ENCODE data around the gene ANGPTL3. TPM values are rescaled to one million over a fixed set of nuclear protein-coding genes. Genes with fewer than 3 reads are reported as not detected.
"Not testable (repeated sequence)": the region's sequence is repeated elsewhere in the genome, so short reads cannot be mapped to it uniquely, and the experiment has no call there.

ANGPTL3 gene
- total and polyA plus RNA-seq, 2 of the 4 experiments (the other 2 are of a cell fraction): not detected

- no peak for TF ChIP-seq CTCF (conservative IDR thresholded peaks at IDR 0.05; ENCODE audit: low read depth, low read length)
- no peak for TF ChIP-seq NFE2L2 (IDR thresholded peaks at IDR 0.05; ENCODE audit: low read depth, low read length)
Observed at GRCh38 chr1:62597281-62597680, at the start of gene ANGPTL3 (continued).

GRCh38 chr1:62561306-62561705 lies 36.0 kb upstream of the ANGPTL3 start:
- DNase-seq (no peak), ATAC-seq (ENCODE audit: low read depth) (no peak)
- Histone ChIP-seq H2BK120ac (ENCODE audit: low read depth, low read length) (no peak overlapping the region), H3K36me3 (ENCODE audit: control insufficient read depth, insufficient read depth, low read length) (peaks cover 3% of the 10 kb centered on the region), H2AK9ac (replicated peaks; ENCODE audit: low read depth, low read length, poor library complexity) (no peak overlapping the region), H3K9me3 (ENCODE audit: control insufficient read depth, insufficient read depth, low read length) (no peaks in the 10 kb centered on the region), H3K18ac (ENCODE audit: low read depth, low read length) (no peak overlapping the region), H4K8ac (ENCODE audit: low read depth in 2 of 2, low read length in 2 of 2) (no peak overlapping the region), H3K23ac (ENCODE audit: low read depth, low read length) (no peak overlapping the region), H3K79me1 (ENCODE audit: low read depth in 1 of 2, low read length in 2 of 2) (peaks cover 9 to 13% of the 10 kb centered on the region in 2 experiments), H2BK15ac (ENCODE audit: low read depth, low read length) (no peak overlapping the region), H4K5ac (ENCODE audit: low read depth, low read length) (no peak overlapping the region), H2AK5ac (ENCODE audit: low read depth, low read length) (no peak overlapping the region), H2BK5ac (ENCODE audit: low read depth, low read length, poor library complexity, severe bottlenecking) (no peak overlapping the region), H2AFZ (replicated peaks; ENCODE audit: low read length, poor library complexity) (no peak overlapping the region), H3K4me1 (ENCODE audit: control insufficient read depth, insufficient read depth, low read length) (no peaks in the 10 kb centered on the region), H4K20me1 (ENCODE audit: insufficient read depth, low read length) (no peaks in the 10 kb centered on the region), H3K9ac (ENCODE audit: low read depth, low read length) (no peak overlapping the region), H3K4ac (ENCODE audit: low read depth, low read length) (no peak overlapping the region), H3K9me1 (ENCODE audit: insufficient read depth, low read length) (peaks cover 6% of the 10 kb centered on the region), H3K4me3 (ENCODE audit: insufficient read depth, low read depth, low read length) (no peak overlapping the region), H3K27ac (ENCODE audit: insufficient read depth, low read length) (no peak overlapping the region), H3K14ac (replicated peaks; ENCODE audit: low read depth, low read length) (no peak overlapping the region), H3K27me3 (ENCODE audit: control insufficient read depth, insufficient read depth, low read length) (no peaks in the 10 kb centered on the region), H2BK20ac (ENCODE audit: low read depth, low read length) (no peak overlapping the region), H4K91ac (ENCODE audit: insufficient read depth, low read depth, low read length) (no peak overlapping the region), H3K4me2 (ENCODE audit: low read depth, low read length) (no peak overlapping the region), H3K56ac (ENCODE audit: extremely low read depth, insufficient read depth, low read length) (no peak overlapping the region)
- ChIA-PET CTCF (no interaction called here), POLR2A (ENCODE audit: unreplicated experiment) (no interaction called here)
- WGBS, 2 experiments (ENCODE audit: extremely low coverage in 2 of 2, insufficient read length in 1 of 2): no CpG with 5 or more reads among the region's 2 CpGs
- BruUV-seq (replicated peaks): no TSS peak
- no peak for TF ChIP-seq RAD21 (IDR thresholded peaks at IDR 0.05; ENCODE audit: low read length)
- no peak for TF ChIP-seq FOS (IDR thresholded peaks at IDR 0.05; ENCODE audit: low read depth, low read length)
- in situ Hi-C loops (cut with MboI; ENCODE audit: low sequenced_read_pairs) (no loop called here), dilution Hi-C loops (cut with HindIII; ENCODE audit: low sequenced_read_pairs, unreplicated experiment) (no loop called here), intact Hi-C loops (cut with micrococcal nuclease) (no loop called here)

GRCh38 chr1:62567182-62567581 lies 30.1 kb upstream of the ANGPTL3 start:
- H2AK9ac ChIP-seq (replicated peaks; ENCODE audit: low read depth, low read length, poor library complexity); H3K4me2 ChIP-seq (ENCODE audit: low read depth, low read length); dilution Hi-C loops (cut with HindIII; ENCODE audit: low sequenced_read_pairs, unreplicated experiment); H2BK120ac ChIP-seq (ENCODE audit: low read depth, low read length); H4K20me1 ChIP-seq (ENCODE audit: insufficient read depth, low read length); H3K9me3 ChIP-seq (ENCODE audit: control insufficient read depth, insufficient read depth, low read length); H2BK15ac ChIP-seq (ENCODE audit: low read depth, low read length); H3K23ac ChIP-seq (ENCODE audit: low read depth, low read length); H3K9me1 ChIP-seq (ENCODE audit: insufficient read depth, low read length); intact Hi-C loops (cut with micrococcal nuclease); ATAC-seq (ENCODE audit: low read depth); H3K14ac ChIP-seq (replicated peaks; ENCODE audit: low read depth, low read length); H4K8ac ChIP-seq (ENCODE audit: low read depth in 2 of 2, low read length in 2 of 2); H2AFZ ChIP-seq (replicated peaks; ENCODE audit: low read length, poor library complexity); H3K27ac ChIP-seq (ENCODE audit: insufficient read depth, low read length); H3K56ac ChIP-seq (ENCODE audit: extremely low read depth, insufficient read depth, low read length); H3K4me3 ChIP-seq (ENCODE audit: insufficient read depth, low read depth, low read length); H2BK20ac ChIP-seq (ENCODE audit: low read depth, low read length); CTCF ChIA-PET; H3K4ac ChIP-seq (ENCODE audit: low read depth, low read length); H4K5ac ChIP-seq (ENCODE audit: low read depth, low read length); H4K91ac ChIP-seq (ENCODE audit: insufficient read depth, low read depth, low read length); H2AK5ac ChIP-seq (ENCODE audit: low read depth, low read length); BruUV-seq (replicated peaks); H3K4me1 ChIP-seq (ENCODE audit: control insufficient read depth, insufficient read depth, low read length); H3K27me3 ChIP-seq (ENCODE audit: control insufficient read depth, insufficient read depth, low read length); H3K36me3 ChIP-seq (ENCODE audit: control insufficient read depth, insufficient read depth, low read length); in situ Hi-C loops (cut with MboI; ENCODE audit: low sequenced_read_pairs); POLR2A ChIA-PET (ENCODE audit: unreplicated experiment); DNase-seq; H2BK5ac ChIP-seq (ENCODE audit: low read depth, low read length, poor library complexity, severe bottlenecking); H3K9ac ChIP-seq (ENCODE audit: low read depth, low read length); H3K18ac ChIP-seq (ENCODE audit: low read depth, low read length): not testable (repeated sequence)
- H3K79me1 ChIP-seq (ENCODE audit: low read depth in 1 of 2, low read length in 2 of 2): peaks cover 12% of the 10 kb centered on the region in 2 experiments
- WGBS, 2 experiments (ENCODE audit: extremely low coverage in 2 of 2, insufficient read length in 1 of 2): no CpG with 5 or more reads among the region's 1 CpG
